HG03469 (cell line): ENCODE results near the gene ATP5MG.
"Not testable (repeated sequence)": the region's sequence is repeated elsewhere in the genome, so short reads cannot be mapped to it uniquely, and the experiment has no call there.

ENCODE experiments used
- ATAC-seq: cut with Tn5 transposase; IDR thresholded peaks from one replicate; pipeline ENCODE4 v1.9.1; 2021; ENCODE audit warnings: mild to moderate bottlenecking, moderate library complexity, moderate number of reproducible peaks; ENCODE audit not compliant: unreplicated experiment

ATP5MG gene

DNA sequence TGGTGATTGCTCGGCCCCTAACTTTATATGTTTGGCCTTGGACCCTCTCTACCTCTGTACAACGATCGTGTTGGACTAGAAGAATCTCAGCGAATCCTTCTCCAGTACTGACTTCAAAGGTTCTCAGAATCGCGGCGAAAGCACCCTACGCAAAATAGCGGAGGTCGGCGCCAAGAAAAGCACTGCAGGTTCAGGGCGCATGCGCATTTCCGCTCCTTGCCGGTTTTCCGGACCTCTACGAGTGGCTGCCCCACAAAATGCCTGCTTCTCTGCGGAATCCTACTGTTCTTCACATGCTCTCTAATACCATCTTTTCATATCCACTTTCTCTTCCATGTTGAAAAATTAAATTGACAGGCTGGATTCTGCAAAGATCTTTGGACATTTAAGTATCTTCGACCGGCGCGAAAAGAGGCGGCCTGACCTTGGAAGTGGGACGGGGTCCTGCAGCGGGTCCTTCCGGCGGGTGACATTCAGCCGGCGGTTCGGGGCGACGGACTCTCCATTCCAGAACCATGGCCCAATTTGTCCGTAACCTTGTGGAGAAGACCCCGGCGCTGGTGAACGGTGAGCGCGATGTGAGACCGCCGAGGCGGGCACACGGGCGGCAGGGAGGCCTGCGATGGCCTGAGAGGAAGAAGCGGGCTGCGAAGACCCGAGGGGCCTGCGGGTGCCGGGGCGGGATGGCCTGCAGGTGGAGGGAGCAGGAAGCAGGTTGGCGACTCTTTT lies at the start of gene ATP5MG:
ATP5MG (plus strand) TSS at position 456 of the 729 bp plus-strand sequence; CDS start at position 516, 60 bp downstream.
- ATAC-seq, result no peak

- ATAC-seq, result no peak
These were observed 48.2 kb upstream of the ATP5MG start for GRCh38 chr11:118353084-118353710.

GRCh38 chr11:118358071-118358470 lies 43.3 kb upstream of the ATP5MG start:
- ATAC-seq, result no peak

GRCh38 chr11:118359295-118359958 lies 42.0 kb upstream of the ATP5MG start, which contains the start of gene UBE4A:
TSS of gene UBE4A (plus strand) at chr11:118359600. CDS start at chr11:118365081, 5,481 bp downstream.
- peak; percentile 53 for ATAC-seq

GRCh38 chr11:118364956-118365615 lies 36.3 kb upstream of the ATP5MG start:
- no peak for ATAC-seq

GRCh38 chr11:118366287-118366686 lies 35.1 kb upstream of the ATP5MG start:
- no peak for ATAC-seq

- ATAC-seq, result no peak
These were observed 30.6 kb upstream of the ATP5MG start for GRCh38 chr11:118370774-118371173.

DNA sequence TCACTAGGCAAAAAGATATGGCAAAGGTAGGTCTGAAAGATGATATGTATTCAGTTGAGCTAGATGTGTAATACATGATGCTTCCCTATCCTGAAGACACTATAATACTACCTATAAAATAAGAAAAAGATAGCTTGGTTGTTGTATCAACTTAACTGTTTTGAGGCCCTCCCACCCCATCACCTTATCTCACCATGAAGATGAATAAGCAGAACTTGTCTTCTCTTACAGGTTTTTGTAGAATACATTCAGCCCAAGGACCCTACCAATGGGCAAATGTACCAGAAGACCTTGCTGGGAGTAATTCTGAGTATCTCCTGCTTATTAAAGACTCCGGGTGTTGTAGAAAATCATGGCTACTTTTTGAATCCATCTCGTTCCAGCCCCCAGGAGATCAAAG lies 28.1 kb upstream of the ATP5MG start:
- no peak for ATAC-seq

DNA sequence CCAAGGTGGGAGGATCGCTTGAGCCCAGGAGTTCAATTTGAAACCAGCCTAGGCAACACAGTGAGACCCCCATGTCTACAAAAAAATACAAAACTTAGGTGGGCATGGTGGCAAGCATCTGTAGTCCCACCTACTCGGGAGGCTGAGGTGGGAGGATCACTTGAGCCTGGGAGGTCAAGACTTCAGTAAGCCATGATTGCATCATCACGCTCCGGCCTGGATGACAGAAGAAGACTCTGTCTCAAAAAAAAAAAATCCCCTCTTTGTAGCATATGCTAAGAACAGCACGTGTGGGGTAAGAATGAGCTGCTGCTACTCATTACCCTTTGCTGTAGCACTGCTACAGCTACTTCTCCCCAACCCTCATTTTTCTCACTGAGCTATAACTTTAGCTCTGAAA lies 27.5 kb upstream of the ATP5MG start:
- ATAC-seq, result no peak

DNA sequence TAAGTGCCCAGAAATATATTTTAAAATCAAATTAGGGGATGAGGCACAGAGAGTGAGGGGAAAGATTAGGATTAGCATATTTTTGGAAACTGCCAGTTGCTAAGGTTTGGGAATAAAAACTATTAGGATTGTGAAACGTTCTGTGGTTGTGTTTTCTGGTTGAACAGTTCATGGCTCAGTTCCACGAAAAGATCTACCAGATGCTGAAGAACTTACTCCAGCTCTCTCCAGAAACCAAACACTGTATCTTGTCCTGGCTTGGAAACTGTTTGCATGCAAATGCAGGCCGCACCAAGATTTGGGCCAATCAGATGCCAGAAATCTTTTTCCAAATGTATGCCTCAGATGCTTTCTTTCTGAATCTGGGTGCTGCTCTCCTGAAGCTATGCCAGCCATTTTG lies 26.7 kb upstream of the ATP5MG start:
- no peak for ATAC-seq

- no peak for ATAC-seq
These were observed 25.4 kb upstream of the ATP5MG start for GRCh38 chr11:118375978-118376377.

GRCh38 chr11:118379497-118379896 lies 21.9 kb upstream of the ATP5MG start:
- ATAC-seq, result no peak

DNA sequence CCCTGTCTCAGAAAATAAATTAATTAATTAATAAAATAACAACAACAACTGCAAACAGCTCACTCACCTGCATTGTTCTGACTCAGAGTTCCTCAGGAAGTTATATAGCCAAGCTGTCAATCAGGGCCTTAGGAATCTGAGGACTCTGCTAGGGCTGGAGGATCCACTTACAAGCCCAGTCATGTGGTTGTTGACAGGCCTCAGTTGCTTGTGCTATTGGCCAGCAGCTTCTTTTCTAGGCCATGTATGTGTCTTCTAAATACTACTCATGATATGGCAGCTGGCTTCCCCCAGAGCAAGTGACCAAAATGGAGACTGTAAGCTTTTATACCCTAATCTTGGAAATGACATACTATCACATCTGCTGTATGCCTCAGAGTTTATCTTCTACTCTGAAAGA lies 20.8 kb upstream of the ATP5MG start:
- ATAC-seq, result no peak

GRCh38 chr11:118382954-118383353 lies 18.5 kb upstream of the ATP5MG start:
- no peak for ATAC-seq

- no peak for ATAC-seq
These were observed 17.7 kb upstream of the ATP5MG start for GRCh38 chr11:118383657-118384056.

DNA sequence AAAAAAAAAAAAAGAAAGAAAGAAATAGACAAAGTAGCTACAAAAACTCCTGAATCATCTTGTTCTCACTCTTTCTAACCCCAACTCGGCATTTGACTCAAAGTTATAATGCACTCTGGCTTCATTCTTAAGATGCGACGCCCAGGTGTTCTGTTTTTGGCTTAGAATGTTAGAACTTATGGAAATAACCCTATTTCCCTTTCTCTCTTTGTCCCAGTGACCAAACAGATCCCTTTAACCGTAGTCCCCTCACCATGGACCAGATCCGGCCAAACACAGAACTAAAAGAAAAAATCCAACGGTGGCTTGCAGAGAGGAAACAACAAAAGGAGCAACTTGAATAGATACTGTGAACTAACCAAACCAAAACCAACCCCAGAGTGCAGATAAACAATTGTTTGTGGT lies 5.3 kb upstream of the ATP5MG start:
- no peak for ATAC-seq

DNA sequence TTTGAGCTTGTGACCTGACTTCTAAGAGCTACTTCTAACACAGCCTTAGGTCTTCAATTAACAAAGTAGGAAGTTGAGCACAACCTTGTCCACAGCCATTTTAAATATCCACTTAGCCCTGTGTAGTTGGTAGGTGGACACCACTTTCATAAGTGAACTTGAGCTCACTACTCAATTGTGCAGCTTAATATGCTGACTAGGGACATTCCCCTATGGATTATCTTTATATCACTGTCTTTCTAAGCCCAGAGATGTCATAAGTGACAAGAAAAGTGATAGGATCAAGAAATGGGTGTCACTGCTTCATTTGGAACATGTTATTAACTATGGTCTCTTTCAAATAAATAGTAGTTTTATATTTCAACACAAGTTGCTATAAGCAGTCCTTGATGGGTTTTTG lies 4.0 kb upstream of the ATP5MG start:
- no peak for ATAC-seq

DNA sequence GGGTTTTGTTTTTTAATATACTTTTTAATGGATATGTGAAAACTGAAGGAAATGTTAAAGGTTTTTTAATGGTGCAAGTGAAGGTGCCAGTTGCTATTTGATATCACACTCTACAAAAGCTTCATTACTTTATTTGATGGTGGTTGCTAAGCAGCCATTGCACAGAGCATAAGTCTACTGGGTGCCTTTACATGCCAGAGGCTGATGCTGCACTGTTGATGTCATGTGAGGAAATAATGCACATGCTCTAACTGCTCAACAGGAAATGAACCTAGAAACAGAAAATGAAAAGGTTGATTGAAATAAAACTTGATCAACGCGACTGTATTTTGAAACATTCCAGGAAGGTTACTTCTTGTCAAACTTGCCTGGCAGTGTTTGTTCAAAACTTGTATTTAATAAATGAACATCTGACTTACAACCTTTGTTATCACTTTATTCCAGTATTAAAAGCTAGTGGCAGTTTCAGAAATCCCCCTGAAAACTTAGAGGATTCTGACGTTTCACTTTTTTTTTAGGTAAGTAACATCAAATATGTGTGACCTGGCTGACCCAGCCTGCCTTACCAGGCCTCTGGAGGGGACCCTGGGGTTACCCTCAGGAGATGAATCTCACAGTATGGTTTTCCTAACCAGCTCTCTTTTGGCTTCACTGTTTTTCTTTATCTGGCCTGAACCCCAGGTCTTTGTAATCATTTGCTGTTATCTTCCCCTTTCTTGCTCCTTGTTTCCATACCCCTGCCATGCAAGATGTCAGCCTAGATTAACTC lies 2.4 kb upstream of the ATP5MG start:
- ATAC-seq, result no peak

DNA sequence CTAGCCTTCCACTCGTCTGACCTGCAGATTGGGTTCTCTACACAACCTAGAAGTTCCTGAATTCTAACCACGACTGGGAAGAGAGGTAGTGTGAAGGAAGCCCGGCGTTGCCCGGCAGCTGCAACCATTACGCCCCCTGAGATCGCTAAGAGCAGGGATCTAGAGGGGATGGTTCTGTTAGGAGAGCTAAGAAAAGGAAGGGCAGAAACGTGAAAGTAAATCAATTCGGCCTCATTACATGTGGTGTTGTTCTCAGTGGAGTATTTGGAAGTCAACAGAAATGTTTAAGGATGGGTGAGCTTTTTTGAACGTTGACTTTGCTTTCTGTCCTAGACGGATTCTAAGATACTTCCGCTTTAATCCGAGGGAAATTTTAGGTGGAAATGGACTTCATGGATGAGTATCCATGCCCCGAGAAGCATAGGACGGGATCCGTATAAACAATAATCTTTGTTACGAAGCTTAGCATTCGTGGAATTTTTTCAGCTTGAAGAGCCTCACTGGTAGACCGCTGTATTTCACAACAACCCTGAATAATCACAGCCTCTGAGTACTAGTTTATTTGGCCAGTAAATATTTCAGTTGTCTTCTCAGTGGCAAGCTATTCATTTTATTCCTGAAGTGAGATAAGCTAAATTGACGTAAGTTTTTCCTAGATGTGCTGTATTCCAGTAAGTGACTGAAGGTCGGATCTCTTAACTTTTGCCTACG lies 629 bp downstream of the ATP5MG start:
- ATAC-seq, result no peak

GRCh38 chr11:118402594-118402993 lies 1.2 kb downstream of the ATP5MG start:
- ATAC-seq, result not testable (repeated sequence)
